ENCODE data around the gene ABHD17C. TPM values are rescaled to one million over a fixed set of nuclear protein-coding genes. Genes with fewer than 3 reads are reported as not detected.

The ABHD17C gene
- total RNA-seq, 1 donor = 1.6 TPM

GRCh38 chr15:80727596-80727995, 32.5 kb downstream of the ABHD17C start:
- no peak for DNase-seq (ENCODE audit: low read depth in 2 of 3, low spot score in 2 of 3)

GRCh38 chr15:80730387-80730786, 35.3 kb downstream of the ABHD17C start:
- DNase-seq (ENCODE audit: low read depth in 2 of 3, low spot score in 2 of 3) = no peak

- DNase-seq (ENCODE audit: low read depth in 2 of 3, low spot score in 2 of 3) = no peak
Measured at GRCh38 chr15:80730926-80731325, 35.8 kb downstream of the ABHD17C start.

- DNase-seq (ENCODE audit: low read depth in 2 of 3, low spot score in 2 of 3) = no peak
Measured at GRCh38 chr15:80732167-80732566, 37.1 kb downstream of the ABHD17C start.

GRCh38 chr15:80732818-80733217, 37.7 kb downstream of the ABHD17C start:
- no peak for DNase-seq (ENCODE audit: low read depth in 2 of 3, low spot score in 2 of 3)

- no peak for DNase-seq (ENCODE audit: low read depth in 2 of 3, low spot score in 2 of 3)
Measured at GRCh38 chr15:80733460-80733859, 38.4 kb downstream of the ABHD17C start.

- DNase-seq (ENCODE audit: low read depth in 2 of 3, low spot score in 2 of 3) = no peak
Measured at GRCh38 chr15:80735344-80735743, 40.2 kb downstream of the ABHD17C start.

GRCh38 chr15:80736560-80736959, 41.5 kb downstream of the ABHD17C start:
- DNase-seq (ENCODE audit: low read depth in 2 of 3, low spot score in 2 of 3) = no peak

GRCh38 chr15:80739919-80740318, 44.8 kb downstream of the ABHD17C start:
- no peak for DNase-seq (ENCODE audit: low read depth in 2 of 3, low spot score in 2 of 3)

- no peak for DNase-seq (ENCODE audit: low read depth in 2 of 3, low spot score in 2 of 3)
Measured at GRCh38 chr15:80742081-80742480, 47.0 kb downstream of the ABHD17C start.

GRCh38 chr15:80743189-80743833, 48.2 kb downstream of the ABHD17C start:
- no peak for DNase-seq (ENCODE audit: low read depth in 2 of 3, low spot score in 2 of 3)

- DNase-seq (ENCODE audit: low read depth in 2 of 3, low spot score in 2 of 3) = no peak
Measured at GRCh38 chr15:80744415-80744814, 49.3 kb downstream of the ABHD17C start.

GRCh38 chr15:80744826-80745225, 49.7 kb downstream of the ABHD17C start:
- DNase-seq (ENCODE audit: low read depth in 2 of 3, low spot score in 2 of 3) = no peak

- DNase-seq (ENCODE audit: low read depth in 2 of 3, low spot score in 2 of 3) = no peak
Measured at GRCh38 chr15:80745888-80746287, 50.8 kb downstream of the ABHD17C start.

GRCh38 chr15:80747317-80748053, 52.4 kb downstream of the ABHD17C start:
- DNase-seq (ENCODE audit: low read depth in 2 of 3, low spot score in 2 of 3) = no peak

- no peak for DNase-seq (ENCODE audit: low read depth in 2 of 3, low spot score in 2 of 3)
Measured at GRCh38 chr15:80749589-80749988, 54.5 kb downstream of the ABHD17C start.

GRCh38 chr15:80750575-80750974, 55.5 kb downstream of the ABHD17C start:
- DNase-seq (ENCODE audit: low read depth in 2 of 3, low spot score in 2 of 3) = no peak

GRCh38 chr15:80752204-80752603, 57.1 kb downstream of the ABHD17C start:
- no peak for DNase-seq (ENCODE audit: low read depth in 2 of 3, low spot score in 2 of 3)

- no peak for DNase-seq (ENCODE audit: low read depth in 2 of 3, low spot score in 2 of 3)
Measured at GRCh38 chr15:80753161-80753560, 58.1 kb downstream of the ABHD17C start.

- no peak for DNase-seq (ENCODE audit: low read depth in 2 of 3, low spot score in 2 of 3)
Measured at GRCh38 chr15:80754014-80754413, 58.9 kb downstream of the ABHD17C start.

- peak in 1 of 3 donors; percentile 42 for DNase-seq (ENCODE audit: low read depth in 2 of 3, low spot score in 2 of 3)
Measured at GRCh38 chr15:80755885-80756284, 60.8 kb downstream of the ABHD17C start.

GRCh38 chr15:80758130-80758745, 63.1 kb downstream of the ABHD17C start:
- DNase-seq (ENCODE audit: low read depth in 2 of 3, low spot score in 2 of 3) = peak in 1 of 3 donors; percentile 67

All from hematopoietic multipotent progenitor cell (in vitro differentiated cells).